Daoy (cell line): Measurements from ENCODE around the gene RNF13. TPM values are rescaled to one million over a fixed set of nuclear protein-coding genes. Genes with fewer than 3 reads are reported as not detected.

ENCODE experiments used
- DNase-seq: peaks from one replicate; pipeline ENCODE4 v3.0.0-alpha.2; 2015; ENCODE audit warnings: low read depth
- total RNA-seq: library from RNA; depleted of rRNA; stranded (reverse); fragments of >200 nt; shearing (Covaris generic); gene quantifications from 2 replicates; pipeline ENCODE4 v1.2.3, GENCODE V29; 2014; rRNA removed

RNF13 gene
- total RNA-seq, 1 experiment from 2014 or later = 39.5 TPM

DNA sequence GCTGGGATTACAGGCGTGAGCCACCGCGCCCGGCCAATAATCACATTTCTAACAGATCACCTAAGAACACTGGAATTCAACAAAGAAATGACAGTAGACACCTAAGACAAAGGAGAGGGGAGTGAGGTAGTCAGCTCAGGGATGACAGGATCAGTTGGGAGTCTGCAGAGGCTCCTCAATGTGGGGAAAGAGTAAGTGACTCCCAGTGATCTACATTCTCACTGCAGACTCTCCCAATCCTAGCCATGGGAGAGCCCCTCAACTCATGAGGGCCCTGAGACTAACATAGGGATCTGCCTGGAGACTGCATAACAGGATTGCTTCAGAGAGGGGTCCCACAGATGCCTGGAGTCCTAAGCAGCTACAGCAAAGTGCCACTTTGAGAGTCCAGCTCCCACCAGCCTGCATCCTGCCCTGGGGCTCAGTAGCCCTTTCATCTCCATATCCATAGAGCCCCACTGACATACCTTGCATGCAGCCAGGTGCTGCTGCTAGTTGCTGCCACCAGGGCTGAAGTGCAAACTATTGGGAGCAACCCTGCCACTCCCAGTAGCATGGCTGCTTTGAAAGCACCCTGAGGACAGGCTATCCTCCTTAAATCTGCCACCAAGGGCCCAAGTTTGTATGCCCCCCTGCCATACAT, 179.5 kb downstream of the RNF13 start:
- DNase-seq = no peak

DNA sequence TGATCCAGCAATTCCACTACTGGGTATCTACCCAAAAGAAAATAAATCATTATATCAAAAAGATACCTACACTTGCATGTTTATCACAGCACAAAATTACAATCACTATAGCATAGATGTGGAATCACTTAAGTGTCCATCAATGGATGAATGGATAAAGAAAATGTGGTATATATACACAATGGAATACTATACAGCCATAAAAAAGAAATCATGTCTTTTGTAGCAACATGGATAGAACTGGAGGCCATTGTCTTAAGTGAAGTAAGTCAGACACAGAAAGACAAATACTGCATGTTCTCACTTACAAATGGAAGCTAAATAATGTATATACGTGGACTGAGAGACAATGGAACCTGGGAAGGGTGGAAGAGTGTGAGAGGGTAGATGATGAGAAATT, 185.9 kb downstream of the RNF13 start:
- no peak for DNase-seq

DNA sequence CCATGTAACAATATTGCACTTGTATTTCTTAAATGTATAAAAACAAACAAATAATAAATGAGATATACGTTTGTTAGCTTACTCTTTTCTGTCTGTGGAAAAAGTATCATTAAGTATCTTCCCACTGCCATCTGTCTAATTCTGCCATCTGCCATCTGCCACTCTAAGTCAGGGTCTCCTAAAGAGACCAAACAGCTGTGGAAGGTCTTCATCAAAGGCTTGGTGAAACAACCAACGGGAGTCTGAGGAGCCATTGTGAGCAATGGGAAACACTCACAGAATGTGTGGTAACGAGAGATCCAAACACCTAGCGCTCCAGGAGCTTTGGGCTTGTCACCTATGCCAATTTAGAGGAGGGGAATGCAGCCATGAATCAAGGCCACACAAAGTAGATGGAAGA, 186.4 kb downstream of the RNF13 start:
- no peak for DNase-seq

DNA sequence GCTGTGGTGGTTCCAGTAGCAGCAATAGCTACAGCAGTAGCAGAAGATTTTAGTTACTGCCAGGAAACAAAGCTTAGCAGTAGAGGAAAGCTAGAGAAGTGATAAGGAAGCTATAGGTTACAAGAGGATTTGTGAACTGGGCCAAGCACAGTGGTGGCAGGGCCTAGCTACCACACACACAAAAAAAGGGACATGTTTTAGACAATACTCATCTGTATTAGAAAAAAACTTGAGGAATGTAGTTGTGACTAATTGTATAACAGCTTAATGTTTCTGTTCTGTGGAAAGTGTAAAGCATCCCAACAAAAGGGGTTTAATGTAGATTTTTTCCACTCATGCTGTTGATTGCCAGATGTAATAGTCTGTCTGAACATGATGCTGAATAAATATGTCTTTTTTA, 187.6 kb downstream of the RNF13 start:
- DNase-seq = no peak

DNA sequence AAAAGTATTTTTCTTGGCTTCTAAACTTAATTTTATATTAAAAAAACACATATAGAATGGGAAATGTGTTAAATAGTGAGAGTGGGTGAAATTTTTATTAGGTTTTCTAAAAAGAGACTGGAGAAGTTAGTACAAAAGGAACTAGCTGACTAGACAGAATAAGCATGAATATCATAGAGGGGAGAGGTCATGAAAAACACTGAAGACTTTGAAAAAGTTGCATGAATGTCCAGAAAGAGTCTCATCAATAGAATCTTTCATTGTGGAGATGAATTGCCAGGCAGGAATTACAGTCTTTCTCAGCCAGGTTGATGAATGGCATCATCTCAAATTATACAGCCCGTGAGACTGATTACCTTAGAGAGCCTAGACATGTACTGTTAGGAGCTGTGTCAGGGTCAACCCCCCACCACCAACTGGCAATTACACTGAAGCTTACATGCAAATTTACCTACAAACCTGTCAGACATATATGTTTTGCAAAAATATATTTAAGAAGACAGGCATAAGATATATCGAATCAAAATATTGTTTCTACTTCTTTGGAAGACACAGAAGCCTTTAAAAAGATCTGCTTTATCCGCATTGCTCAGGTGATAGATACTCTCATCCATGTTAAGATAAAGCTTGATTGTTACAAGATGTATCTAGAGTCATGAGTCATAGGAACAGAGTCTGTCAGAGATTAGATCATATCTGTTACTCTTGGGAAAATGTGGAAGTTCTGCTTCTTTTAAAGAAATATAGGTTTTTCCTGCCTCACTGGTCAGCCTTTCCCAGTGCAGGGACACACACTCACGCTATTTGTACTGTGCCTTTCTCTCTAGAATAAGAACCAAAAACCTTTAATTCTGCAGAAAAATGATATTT, 192.5 kb downstream of the RNF13 start:
- DNase-seq = peak; percentile 13

DNA sequence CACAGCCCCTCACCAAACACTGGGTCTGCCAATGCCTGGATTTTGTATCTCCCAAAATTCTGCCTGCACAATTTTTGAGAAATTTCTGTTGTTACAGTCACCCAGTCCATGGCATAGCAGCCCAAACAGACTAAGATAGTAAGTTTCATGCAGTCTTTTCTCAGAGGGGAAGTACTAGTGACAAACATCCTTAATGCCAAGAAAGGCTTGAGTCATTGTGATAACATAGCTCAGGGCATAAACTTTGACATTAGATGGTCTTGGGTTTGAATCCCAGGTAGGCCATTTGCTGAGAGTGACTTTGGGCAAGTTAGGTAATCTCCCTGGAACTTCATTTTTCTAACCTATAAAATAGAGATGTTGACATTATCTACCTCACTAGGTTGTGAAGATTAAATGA, 193.8 kb downstream of the RNF13 start:
- DNase-seq = no peak

Other genes starting within 250 kb of the RNF13 start
- gene WWTR1, start 155.2 kb upstream of the RNF13 start, total RNA-seq = 32.8 and 34.3 TPM in 2 replicates
- gene COMMD2, start 60.7 kb upstream of the RNF13 start, total RNA-seq = 40.1 and 88.3 TPM in 2 replicates
- gene ANKUB1, start 20.7 kb upstream of the RNF13 start, total RNA-seq = not detected in 2 replicates
- gene PFN2, start 157.7 kb downstream of the RNF13 start, total RNA-seq = 243 and 282 TPM in 2 replicates